ENCODE data around the gene PCNT. TPM values are rescaled to one million over a fixed set of nuclear protein-coding genes. Genes with fewer than 3 reads are reported as not detected.
"Not testable (repeated sequence)": the region's sequence is repeated elsewhere in the genome, so short reads cannot be mapped to it uniquely, and the experiment has no call there.

Gene PCNT
- total RNA-seq, 4 donors from 2014 or later = 200 to 431 (median 290) TPM

- in situ Hi-C loops (cut with MboI; ENCODE audit: low sequenced_read_pairs in 4 of 4) = no loop called here
- H3K27ac ChIP-seq = peak overlapping the region; percentile 97 to 99 (median 98)
- peak overlapping the region in 2 of 4 donors; percentile 4 to 14 for H3K4me3 ChIP-seq
- no peaks in the 10 kb centered on the region for H3K9me3 ChIP-seq
- peaks cover 16 to 50% of the 10 kb centered on the region in 2 donors for H3K4me1 ChIP-seq
- intact Hi-C loops (cut with DNase I; ENCODE audit: low total_unique reads) = no loop called here
- H3K27me3 ChIP-seq = no peaks in the 10 kb centered on the region
- TF ChIP-seq POLR2A (IDR thresholded peaks at IDR 0.05) = peak in 1 of 2 donors; percentile 25
- no peak for TF ChIP-seq CTCF (IDR thresholded peaks at IDR 0.05 in 4 of 5, conservative IDR thresholded peaks at IDR 0.05 in 1 of 5)
- peaks cover 4 to 61% of the 10 kb centered on the region in 2 donors for H3K36me3 ChIP-seq
- ATAC-seq = peak; percentile 72 to 81
- peak; percentile 62 to 69 for DNase-seq
Observed at GRCh38 chr21:46368533-46369285, 44.8 kb downstream of the PCNT start.

DNA sequence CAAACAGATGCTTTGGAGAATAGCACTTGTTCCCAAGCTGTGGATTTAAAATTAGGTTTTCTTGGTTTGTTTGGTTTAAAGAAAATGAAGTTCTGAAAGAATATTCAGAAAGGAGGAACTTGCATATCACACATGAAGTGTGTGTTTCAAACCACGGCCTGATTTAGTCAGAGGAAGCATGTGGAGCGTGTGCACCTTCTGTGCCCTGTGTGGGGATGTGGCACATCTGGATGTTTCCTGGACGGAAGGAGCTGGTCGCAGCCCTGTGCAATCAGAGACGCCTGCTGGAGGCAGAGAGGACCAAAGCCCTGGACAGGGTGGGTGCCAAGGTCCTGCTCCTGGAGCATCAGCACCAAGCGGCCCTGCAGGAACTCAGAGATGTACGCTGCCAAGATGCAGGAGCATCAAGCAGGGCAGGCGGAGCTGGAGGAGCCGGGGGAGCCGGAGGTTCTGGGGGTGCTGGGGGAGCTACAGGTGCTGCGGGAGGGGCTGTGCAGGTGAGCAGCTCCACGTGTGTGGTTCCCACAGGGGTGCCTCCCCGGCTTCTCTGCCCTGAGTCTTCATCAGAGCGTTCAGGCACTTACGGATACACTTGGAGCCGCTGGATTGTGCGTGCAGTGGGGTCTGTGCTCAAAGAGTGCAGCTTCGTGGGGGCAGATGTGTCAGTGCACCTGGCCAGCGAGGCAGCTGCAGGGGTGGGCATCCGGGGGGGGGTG is 45.7 kb downstream of the PCNT start:
- Histone ChIP-seq H3K4me3 (peak overlapping the region in 1 of 4 donors; percentile 4), H3K36me3 (peaks cover 4 to 52% of the 10 kb centered on the region in 2 donors), H3K27me3 (no peaks in the 10 kb centered on the region), H3K9me3 (no peaks in the 10 kb centered on the region), H3K27ac (peak overlapping the region; percentile 97 to 99 (median 98)), H3K4me1 (peaks cover 20 to 47% of the 10 kb centered on the region in 2 donors)
- ATAC-seq (no peak), DNase-seq (no peak)
- intact Hi-C loops (cut with DNase I; ENCODE audit: low total_unique reads) = no loop called here
- in situ Hi-C loops (cut with MboI; ENCODE audit: low sequenced_read_pairs in 4 of 4) = no loop called here
- TF ChIP-seq CTCF (IDR thresholded peaks at IDR 0.05 in 4 of 5, conservative IDR thresholded peaks at IDR 0.05 in 1 of 5) (no peak), POLR2A (IDR thresholded peaks at IDR 0.05) (no peak)

- in situ Hi-C loops (cut with MboI; ENCODE audit: low sequenced_read_pairs in 4 of 4) (no loop called here), intact Hi-C loops (cut with DNase I; ENCODE audit: low total_unique reads) (no loop called here)
- H3K4me1 ChIP-seq = peaks cover 31 to 44% of the 10 kb centered on the region in 2 donors
- peaks cover 4 to 37% of the 10 kb centered on the region in 2 donors for H3K36me3 ChIP-seq
- ATAC-seq = no peak
- no peak for TF ChIP-seq POLR2A (IDR thresholded peaks at IDR 0.05)
- no peak for TF ChIP-seq CTCF (IDR thresholded peaks at IDR 0.05 in 4 of 5, conservative IDR thresholded peaks at IDR 0.05 in 1 of 5)
- peak overlapping the region; percentile 97 to 99 (median 98) for H3K27ac ChIP-seq
- DNase-seq = peak in 1 of 2 donors; percentile 45
- H3K9me3 ChIP-seq = no peaks in the 10 kb centered on the region
- no peak overlapping the region for H3K4me3 ChIP-seq
- H3K27me3 ChIP-seq = no peaks in the 10 kb centered on the region
Observed at GRCh38 chr21:46371204-46372013, 47.5 kb downstream of the PCNT start.

GRCh38 chr21:46372014-46372485 is 48.1 kb downstream of the PCNT start:
- Histone ChIP-seq H3K4me3 (no peak overlapping the region), H3K9me3 (no peaks in the 10 kb centered on the region), H3K27ac (peak overlapping the region; percentile 97 to 99 (median 98)), H3K4me1 (peaks cover 38 to 50% of the 10 kb centered on the region in 2 donors), H3K27me3 (no peaks in the 10 kb centered on the region), H3K36me3 (peaks cover 4 to 30% of the 10 kb centered on the region in 2 donors)
- no peak for DNase-seq
- ATAC-seq = no peak
- TF ChIP-seq CTCF (IDR thresholded peaks at IDR 0.05 in 4 of 5, conservative IDR thresholded peaks at IDR 0.05 in 1 of 5) (peak in 1 of 5 experiments; percentile 9), POLR2A (IDR thresholded peaks at IDR 0.05) (no peak)
- intact Hi-C loops (cut with DNase I; ENCODE audit: low total_unique reads) = no loop called here
- in situ Hi-C loops (cut with MboI; ENCODE audit: low sequenced_read_pairs in 4 of 4) = no loop called here

DNA sequence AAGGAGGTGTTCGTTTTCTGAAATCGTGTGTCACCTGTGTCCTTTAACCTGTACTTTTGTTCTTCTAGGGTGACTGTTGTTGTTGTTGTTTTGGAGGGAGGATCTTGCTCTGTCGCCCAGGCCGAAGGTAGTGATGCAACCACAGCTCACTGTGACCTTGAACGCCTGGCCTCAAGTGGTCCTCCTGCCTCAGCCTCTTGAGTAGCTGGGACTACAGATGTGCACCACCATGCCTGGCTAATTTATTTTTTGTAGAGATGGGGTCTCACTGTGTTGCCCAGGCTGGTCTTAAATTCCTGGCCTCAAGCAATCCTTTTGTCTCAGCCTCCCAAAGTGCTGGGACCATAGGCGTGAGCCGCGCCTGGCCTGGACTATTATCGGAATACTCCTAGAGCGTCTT is 49.0 kb downstream of the PCNT start:
- Histone ChIP-seq H3K27ac (peak overlapping the region; percentile 97 to 99 (median 98)), H3K36me3 (peaks cover under 1 to 22% of the 10 kb centered on the region in 2 donors), H3K4me1 (peaks cover 45 to 47% of the 10 kb centered on the region in 2 donors)
- ATAC-seq; H3K27me3 ChIP-seq; intact Hi-C loops (cut with DNase I; ENCODE audit: low total_unique reads); in situ Hi-C loops (cut with MboI; ENCODE audit: low sequenced_read_pairs in 4 of 4); H3K9me3 ChIP-seq; H3K4me3 ChIP-seq: not testable (repeated sequence)
- DNase-seq = peak in 1 of 2 donors; percentile 56
